HG03159 (cell line): ENCODE results near the gene RFC1.
"Not testable (repeated sequence)": the region's sequence is repeated elsewhere in the genome, so short reads cannot be mapped to it uniquely, and the experiment has no call there.

ENCODE experiments used
- ATAC-seq: cut with Tn5 transposase; IDR thresholded peaks from one replicate; pipeline ENCODE4 v1.9.1; 2021; ENCODE audit warnings: mild to moderate bottlenecking, moderate library complexity; ENCODE audit not compliant: unreplicated experiment

RFC1 gene

GRCh38 chr4:39312816-39313215, 53.3 kb downstream of the RFC1 start:
- ATAC-seq: no peak

DNA sequence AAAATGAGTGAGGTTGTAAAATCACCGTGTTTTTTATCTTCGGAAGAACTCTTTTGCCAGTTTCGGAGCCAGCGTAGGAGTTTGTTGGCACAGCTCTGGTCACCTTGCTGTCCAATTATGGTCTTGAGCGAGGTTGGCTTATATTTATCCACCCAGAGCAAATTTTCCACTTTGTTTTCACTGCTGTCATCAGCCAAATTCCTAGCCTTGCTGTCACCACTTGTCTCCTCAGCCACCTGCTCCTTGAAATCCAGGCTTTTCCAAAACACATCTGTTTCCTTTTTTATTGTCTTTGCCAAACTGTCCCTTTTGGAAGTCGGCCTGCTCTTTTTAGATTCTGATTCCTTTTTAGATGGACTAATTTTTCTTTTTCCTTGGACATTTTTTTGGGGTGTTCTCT, 57.6 kb downstream of the RFC1 start:
- ATAC-seq: no peak

- no peak for ATAC-seq
These were observed 60.1 kb downstream of the RFC1 start for GRCh38 chr4:39305912-39306677.

- ATAC-seq: no peak
These were observed 61.5 kb downstream of the RFC1 start for GRCh38 chr4:39304651-39305050.

GRCh38 chr4:39303871-39304270, 62.3 kb downstream of the RFC1 start:
- no peak for ATAC-seq

DNA sequence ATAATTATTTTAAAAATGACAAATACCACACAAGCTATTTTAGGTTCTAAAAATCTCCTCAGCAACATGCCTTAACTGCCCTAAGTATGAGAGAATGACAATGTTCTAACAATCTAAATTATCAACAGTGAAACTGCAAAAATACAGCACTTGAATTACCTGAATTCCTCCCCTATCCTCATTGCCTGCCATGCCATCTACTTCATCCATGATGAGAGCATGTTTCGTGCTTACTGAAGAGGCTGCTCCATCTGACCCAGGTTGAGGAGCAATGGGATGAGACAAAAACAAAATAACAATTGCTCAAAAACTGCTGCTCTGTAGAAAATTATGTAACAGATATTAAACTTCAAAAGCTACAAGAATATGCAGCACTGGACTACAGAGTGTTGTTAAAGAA, 63.3 kb downstream of the RFC1 start:
- no peak for ATAC-seq

DNA sequence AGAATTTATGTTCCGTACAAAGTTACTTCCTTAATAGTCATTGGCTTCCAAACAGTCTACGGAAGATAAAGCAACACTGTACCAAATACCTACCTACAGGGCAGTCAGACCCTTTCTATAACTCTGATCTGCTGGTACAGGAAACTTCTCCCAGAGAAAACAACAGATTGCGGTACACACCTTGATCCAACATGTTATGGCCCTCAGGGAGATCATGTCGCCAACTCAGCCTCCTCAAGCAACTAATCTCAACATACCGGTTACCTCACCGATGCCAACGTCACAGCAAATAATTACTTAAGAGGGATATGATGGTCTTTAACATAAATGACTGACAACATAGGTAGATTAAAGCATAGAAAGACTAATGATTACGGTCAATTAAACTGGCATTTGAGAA, 70.4 kb downstream of the RFC1 start:
- no peak for ATAC-seq

DNA sequence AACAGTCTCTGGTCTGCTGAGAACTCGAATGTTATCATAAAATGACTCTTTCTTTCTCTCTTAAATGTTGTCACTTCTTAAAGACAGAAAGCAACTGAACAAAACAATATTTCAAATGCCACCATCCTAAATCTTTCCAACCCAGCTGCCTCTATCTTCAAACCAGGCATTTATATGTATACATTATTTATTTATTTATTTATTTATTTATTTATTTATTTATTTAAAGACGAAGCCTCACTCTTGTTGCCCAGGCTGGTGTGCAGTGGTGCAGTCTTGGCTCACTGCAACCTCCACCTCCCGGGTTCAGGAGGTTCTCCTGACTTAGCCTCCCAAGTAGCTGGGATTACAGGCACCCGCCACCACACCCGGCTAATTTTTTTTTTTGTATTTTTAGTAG, 73.7 kb downstream of the RFC1 start:
- ATAC-seq: not testable (repeated sequence)

- ATAC-seq: no peak
These were observed 74.5 kb downstream of the RFC1 start for GRCh38 chr4:39291686-39292085.

GRCh38 chr4:39287223-39287622, 78.9 kb downstream of the RFC1 start:
- ATAC-seq: no peak

GRCh38 chr4:39286263-39286662, 79.9 kb downstream of the RFC1 start:
- no peak for ATAC-seq

DNA sequence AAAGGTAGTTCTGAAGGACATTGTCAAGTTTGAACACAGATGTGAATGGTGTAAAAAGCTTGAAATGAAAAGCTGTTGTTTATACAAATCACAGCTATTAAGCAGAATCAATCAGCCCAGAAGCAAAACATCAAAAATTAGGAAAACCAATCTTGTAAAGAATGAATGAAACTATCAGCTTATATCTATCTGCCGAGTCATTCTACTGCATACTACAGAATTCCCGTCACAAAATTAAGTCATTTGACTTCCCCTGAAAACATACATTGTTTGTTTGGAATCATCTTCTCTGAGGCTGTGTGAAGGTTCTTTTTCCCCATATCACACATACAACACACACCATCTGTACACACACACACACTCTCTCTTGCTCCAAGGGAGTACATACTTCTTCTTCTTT, 80.3 kb downstream of the RFC1 start:
- ATAC-seq: no peak

- no peak for ATAC-seq
These were observed 80.9 kb downstream of the RFC1 start for GRCh38 chr4:39285111-39285795.

GRCh38 chr4:39280770-39281169, 85.4 kb downstream of the RFC1 start:
- ATAC-seq: no peak

GRCh38 chr4:39279416-39279815, 86.7 kb downstream of the RFC1 start:
- no peak for ATAC-seq

DNA sequence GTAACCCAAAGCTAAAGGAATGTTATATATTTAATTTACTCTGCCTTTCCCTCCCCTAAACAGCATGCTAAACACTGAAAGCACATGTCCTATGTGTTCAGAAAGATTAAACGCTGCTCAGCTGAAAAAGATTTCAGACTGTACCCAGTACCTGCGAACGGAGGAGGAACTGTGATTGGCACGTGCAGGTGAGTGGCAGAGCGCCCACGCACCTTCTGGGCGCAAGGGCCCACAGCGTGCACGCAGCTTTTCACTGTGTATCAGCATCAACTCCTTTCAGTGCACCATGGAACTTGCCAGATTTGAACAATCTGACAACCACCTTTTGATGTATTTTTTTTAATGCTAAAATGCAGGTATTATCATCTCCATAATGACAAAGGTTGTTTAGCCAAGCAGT, 87.7 kb downstream of the RFC1 start:
- ATAC-seq: no peak

GRCh38 chr4:39277661-39278060, 88.5 kb downstream of the RFC1 start:
- ATAC-seq: not testable (repeated sequence)

DNA sequence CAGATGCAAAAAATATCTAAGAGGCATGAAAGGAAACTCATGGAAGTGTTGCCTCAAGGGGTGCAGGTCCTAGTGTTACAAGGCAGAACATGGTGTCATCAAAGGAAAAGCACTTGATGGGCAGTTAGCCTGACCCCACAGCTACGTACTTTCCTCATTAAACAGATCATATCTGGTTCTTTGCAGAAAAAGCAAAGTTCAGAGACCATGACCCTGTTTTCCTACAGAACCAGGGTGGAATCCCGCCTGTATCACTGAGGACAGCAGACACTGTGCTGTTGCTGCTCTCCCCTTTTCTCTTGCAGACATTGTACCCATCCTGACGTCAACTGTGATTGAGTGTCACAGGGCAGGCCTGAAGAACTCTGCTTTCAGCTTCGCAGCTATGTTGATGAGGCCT, 91.7 kb downstream of the RFC1 start:
- ATAC-seq: no peak

GRCh38 chr4:39263895-39264294, 102.3 kb downstream of the RFC1 start:
- ATAC-seq: no peak

GRCh38 chr4:39259571-39260330, 106.4 kb downstream of the RFC1 start:
- ATAC-seq: no peak

GRCh38 chr4:39256436-39256835, 109.7 kb downstream of the RFC1 start:
- ATAC-seq: no peak

- ATAC-seq: no peak
These were observed 110.3 kb downstream of the RFC1 start for GRCh38 chr4:39255871-39256270.
